ENCODE results near the gene PRPF39. TPM values are rescaled to one million over a fixed set of nuclear protein-coding genes. Genes with fewer than 3 reads are reported as not detected.

The PRPF39 gene
- total and polyA plus RNA-seq, 10 of the 15 experiments (the other 5 are each of a cell fraction or from before 2014, with no cell fraction given): 22.1 to 91.7 (median 36.9) TPM

DNA sequence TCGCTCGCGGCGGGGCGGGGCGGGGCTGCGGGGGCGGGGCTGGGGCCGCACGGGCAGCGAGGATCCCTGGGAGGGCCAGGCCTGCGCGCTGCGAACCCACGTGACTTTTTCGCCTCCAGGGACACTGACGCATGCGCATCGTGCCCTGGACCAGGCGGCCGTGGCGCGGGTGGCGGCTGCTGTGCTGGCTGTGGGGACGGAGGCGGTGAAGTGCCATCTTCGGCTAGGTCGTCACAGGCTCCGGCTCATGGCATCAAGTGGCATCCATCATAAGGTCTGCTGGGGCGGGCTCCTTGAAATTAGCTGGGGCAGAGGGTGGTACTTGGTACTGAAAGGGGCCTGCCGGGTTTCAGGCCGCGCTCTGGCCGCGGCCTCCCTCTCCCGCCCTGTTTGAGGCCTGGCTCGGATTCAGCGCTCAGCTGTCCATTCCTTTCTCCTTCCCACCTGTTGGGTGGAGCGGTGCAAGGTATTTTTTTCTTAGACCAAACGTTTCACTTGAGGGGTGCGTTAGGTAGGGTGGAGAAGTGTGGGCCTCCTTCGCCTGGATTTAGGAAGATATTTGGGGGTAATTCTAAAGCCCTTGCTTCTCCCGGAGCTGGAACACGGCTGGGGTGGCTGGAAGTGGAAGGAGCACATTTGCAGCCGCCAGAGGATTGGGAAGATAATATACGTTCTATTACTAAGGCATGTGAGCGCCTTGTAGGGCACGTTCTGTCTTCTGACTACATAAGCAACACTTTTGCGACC lies at the start of gene PRPF39 (continued):
- TF ChIP-seq SKIL (IDR thresholded peaks at IDR 0.05; ENCODE audit: low read depth, poor library complexity, severe bottlenecking) (no peak), SIN3A (IDR thresholded peaks at IDR 0.05; ENCODE audit: low read depth, low read length) (peak; percentile 52; the same call in 1 of the 2 replicates), ZNF622 (IDR thresholded peaks at IDR 0.05) (no peak), ESRRA (IDR thresholded peaks at IDR 0.05; ENCODE audit: low read length) (no peak), NR2F1 (conservative IDR thresholded peaks at IDR 0.05) (no peak), ETV6 (conservative IDR thresholded peaks at IDR 0.05 in 1 of 2, IDR thresholded peaks at IDR 0.05 in 1 of 2; ENCODE audit: borderline replicate concordance in 1 of 2, low read depth in 1 of 2) (no peak), IRF5 (IDR thresholded peaks at IDR 0.05; ENCODE audit: borderline replicate concordance) (no peak), POLR2AphosphoS5 (IDR thresholded peaks at IDR 0.05; ENCODE audit: low read length) (peak; percentile 91; the same call in 1 of the 2 replicates), ZBED1 (IDR thresholded peaks at IDR 0.05; ENCODE audit: borderline replicate concordance) (no peak), NRF1 (conservative IDR thresholded peaks at IDR 0.05; ENCODE audit: low read depth, low read length) (peak; percentile 92), CREB1 (IDR thresholded peaks at IDR 0.05; ENCODE audit: low read depth) (peak; percentile 6; the same call in 1 of the 2 replicates), GABPA (IDR thresholded peaks at IDR 0.05; ENCODE audit: low read depth) (no peak), YY1 (IDR thresholded peaks at IDR 0.05; ENCODE audit: low read depth, low read length) (peak; percentile 68), LARP7 (IDR thresholded peaks at IDR 0.05) (no peak), BCL11A (IDR thresholded peaks at IDR 0.05; ENCODE audit: low read depth, low read length) (peak; percentile 21; the same call in 1 of the 2 replicates), E2F8 (IDR thresholded peaks at IDR 0.05; ENCODE audit: low read depth, partially characterized antibody) (no peak), HCFC1 (IDR thresholded peaks at IDR 0.05; ENCODE audit: low read length) (peak; percentile 35)
- TF ChIP-seq, protein P1, sequence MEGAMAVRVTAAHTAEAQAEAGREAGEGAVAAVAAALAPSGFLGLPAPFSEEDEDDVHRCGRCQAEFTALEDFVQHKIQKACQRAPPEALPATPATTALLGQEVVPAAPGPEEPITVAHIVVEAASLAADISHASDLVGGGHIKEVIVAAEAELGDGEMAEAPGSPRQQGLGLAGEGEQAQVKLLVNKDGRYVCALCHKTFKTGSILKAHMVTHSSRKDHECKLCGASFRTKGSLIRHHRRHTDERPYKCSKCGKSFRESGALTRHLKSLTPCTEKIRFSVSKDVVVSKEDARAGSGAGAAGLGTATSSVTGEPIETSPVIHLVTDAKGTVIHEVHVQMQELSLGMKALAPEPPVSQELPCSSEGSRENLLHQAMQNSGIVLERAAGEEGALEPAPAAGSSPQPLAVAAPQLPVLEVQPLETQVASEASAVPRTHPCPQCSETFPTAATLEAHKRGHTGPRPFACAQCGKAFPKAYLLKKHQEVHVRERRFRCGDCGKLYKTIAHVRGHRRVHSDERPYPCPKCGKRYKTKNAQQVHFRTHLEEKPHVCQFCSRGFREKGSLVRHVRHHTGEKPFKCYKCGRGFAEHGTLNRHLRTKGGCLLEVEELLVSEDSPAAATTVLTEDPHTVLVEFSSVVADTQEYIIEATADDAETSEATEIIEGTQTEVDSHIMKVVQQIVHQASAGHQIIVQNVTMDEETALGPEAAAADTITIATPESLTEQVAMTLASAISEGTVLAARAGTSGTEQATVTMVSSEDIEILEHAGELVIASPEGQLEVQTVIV (IDR thresholded peaks at IDR 0.05; ENCODE audit: borderline replicate concordance, partially characterized antibody): no peak
